GM08714 (cell line): Measurements from ENCODE around the gene DRC3.

Experiments used
- H3K4me3 ChIP-seq: fragments of 200-500 bp; sonication (Bioruptor generic); 2 replicates; pipeline ENCODE4 v1.5.1; 2014; ENCODE audit warnings: mild to moderate bottlenecking, low read length, inconsistent platforms
- ZNF274 ChIP-seq: IDR thresholded peaks from 2 replicates; pipeline ENCODE4 v1.6.1; 2012; ENCODE audit warnings: mild to moderate bottlenecking, low read depth, low read length

DRC3 gene

DNA sequence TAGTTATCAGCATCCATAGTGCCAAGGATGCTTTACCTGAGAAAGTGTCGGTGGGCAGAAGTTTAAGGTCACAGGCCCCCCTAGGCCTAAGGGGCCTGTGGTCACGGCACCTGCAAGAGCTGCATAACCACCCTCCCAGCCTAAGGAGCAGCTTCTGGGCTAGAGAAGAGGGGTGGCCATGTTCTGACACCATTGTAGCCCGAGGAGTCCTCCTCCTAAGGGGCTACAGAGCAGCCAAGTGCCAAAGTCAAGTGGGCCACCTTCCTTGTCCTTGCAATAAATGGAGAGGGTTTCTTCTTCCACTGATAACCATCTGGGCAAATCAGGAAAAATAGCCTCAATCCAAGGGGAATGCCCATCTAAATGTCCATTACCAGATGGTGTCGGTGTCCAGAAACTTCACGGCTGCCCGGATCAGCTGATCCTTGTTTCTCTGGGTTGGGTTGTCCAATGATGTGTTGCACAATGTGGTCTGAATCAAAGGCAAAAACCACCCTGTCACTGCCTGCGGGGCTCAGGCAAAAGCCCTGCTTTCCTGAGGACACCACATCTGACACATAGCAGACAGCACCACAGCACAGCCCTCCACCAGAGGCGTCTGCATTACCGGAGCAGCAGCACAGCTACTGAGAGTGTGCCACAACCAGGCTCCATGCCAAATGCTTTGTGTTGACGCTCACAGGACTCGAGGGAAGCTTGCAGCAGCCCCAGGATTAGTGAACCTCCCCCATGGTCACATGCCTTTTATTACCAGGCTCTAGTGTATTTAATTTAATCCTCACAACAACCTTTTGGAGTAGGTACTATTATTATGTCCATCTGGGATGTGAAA lies 53.5 kb downstream of the DRC3 start:
- H3K4me3 ChIP-seq = no peak overlapping the region
- TF ChIP-seq ZNF274 = no peak

DNA sequence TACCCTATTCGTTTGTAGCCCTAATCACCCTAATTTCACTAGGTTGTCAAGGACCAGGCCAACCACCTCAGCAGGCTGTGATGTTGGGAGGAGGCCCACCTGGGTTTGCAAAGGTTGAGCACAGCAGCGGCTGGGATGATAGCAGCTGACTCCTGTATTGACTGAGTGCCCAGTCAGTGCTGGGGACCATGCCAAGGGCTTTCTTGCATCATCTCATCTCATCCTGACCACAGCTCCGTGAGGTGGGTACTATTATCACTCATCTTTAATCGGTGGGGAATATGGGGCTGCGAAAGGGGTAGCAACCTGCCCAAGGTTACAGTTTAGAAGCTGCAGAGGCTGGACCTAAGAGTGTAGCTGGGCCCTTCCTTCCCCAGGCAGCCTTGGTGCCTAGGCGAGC lies 54.6 kb downstream of the DRC3 start:
- no peak for TF ChIP-seq ZNF274

DNA sequence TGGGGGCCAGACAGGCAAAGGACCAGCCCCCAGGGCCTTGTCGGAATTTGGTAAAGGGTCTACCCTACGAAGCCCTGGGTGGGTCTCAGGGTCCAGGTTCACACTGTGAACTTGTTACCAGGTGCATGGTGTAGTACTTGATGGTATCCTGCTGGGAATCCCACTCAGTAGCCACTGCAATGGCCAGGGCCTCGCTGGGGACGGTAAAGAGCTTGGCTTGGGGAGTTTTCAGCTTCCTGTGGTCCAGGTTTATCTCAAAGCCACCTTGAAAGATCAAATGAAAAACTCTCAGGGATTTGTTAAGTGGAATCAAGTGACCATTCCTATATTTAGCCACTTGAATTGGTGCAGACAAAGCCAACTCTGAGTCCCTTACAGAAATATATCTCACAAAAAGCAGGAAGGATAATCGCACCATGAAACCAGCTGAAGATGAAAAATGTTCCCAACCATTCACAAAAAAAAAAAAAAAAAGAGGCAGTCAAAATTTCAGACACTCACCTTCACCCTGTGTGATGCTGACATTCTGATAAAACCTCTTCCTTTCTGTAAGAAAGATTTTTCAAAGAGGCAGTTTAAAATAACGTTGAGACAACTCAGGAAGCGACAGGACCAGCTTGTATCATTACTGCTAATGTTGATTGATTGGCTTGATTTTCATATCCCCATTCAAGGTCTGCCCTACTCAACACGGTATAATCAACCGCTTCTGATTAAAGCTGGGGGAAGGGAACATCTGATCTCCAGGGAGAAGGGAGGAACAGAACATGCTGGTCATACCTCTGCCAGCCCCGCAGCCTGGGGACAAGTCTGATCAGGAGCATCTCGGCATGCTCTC lies 55.7 kb downstream of the DRC3 start:
- no peak for TF ChIP-seq ZNF274
- H3K4me3 ChIP-seq = no peak overlapping the region

More for the DNA sequence above, 54.6 kb downstream of the DRC3 start:
- no peak overlapping the region for H3K4me3 ChIP-seq

DNA sequence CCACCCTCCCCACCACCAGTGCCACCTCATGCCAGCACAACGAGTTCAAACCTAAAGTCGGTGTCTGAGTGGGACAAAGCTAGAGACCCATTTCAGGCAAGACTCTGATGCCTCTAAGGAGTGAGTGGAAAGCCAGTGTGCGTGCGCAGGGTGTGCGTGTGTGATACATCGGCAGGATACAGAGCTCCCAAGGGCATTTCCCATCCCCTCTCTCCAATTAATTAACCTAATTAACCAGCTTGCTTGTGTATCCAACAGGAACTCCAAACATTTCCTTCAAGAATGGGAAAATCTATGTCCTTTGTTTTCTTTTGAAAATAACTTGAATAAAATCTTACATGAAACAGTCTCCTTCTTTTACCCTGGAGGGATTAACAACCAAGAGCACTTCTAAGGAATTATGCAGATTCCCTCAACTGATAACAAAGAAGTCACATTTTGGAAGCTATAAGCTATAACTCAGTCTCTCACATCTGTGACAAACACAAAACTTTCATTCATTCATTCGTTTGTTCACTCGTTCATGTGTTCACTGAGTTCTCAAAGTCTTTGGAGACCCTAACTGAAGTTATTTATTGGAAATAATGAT lies 56.4 kb downstream of the DRC3 start:
- TF ChIP-seq ZNF274 = no peak
- no peak overlapping the region for H3K4me3 ChIP-seq

DNA sequence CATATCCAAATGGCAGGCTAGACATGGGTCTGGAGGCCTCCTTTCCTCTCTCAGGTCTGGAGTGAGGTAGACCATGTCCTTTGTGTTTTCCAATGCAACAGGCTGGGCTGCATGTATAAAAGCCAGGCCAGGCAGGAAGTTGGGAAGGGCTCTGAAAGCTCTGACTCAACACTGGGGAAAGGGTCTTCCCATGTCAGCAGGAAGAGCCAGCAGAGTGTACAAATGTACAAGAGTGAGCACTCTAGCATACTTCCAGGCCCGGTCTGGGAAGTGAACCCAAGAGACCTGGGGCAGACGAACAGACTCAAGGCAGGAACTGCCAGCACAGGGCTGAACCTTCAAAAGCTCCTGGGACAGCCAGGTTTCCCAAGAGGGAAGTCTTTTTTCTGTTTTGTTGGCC lies 59.3 kb downstream of the DRC3 start:
- no peak for TF ChIP-seq ZNF274
- no peak overlapping the region for H3K4me3 ChIP-seq

DNA sequence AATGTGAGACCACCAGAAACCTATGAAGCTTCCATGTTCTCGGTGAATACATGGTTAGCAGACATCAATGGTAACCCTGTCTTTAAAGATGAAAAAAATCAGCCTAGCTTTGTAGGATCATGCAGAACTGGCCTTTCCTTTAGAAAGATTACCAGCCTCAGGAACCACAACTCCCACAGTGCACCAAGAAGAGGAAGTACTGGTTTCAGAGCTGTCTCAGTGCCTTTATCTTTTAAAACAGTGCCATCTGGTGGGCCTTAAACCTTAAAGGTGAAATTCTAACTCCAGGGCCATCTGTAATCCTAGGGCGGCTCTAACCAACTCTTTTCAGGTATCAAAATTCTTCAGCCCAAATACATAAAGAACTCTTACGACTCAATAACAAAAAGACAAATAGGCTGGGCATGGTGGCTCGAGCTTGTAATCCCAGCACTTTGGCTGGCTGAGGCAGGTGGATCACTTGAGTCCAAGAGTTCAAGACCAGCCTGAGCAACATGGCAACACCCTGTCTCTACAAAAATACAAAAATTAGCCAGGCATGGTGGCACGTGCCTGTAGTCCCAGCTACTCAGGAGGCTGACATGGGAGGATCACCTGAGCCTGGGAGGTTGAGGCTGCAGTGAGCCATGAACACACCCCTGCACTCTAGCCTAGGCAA lies 60.9 kb downstream of the DRC3 start:
- H3K4me3 ChIP-seq = no peak overlapping the region
- TF ChIP-seq ZNF274 = no peak

DNA sequence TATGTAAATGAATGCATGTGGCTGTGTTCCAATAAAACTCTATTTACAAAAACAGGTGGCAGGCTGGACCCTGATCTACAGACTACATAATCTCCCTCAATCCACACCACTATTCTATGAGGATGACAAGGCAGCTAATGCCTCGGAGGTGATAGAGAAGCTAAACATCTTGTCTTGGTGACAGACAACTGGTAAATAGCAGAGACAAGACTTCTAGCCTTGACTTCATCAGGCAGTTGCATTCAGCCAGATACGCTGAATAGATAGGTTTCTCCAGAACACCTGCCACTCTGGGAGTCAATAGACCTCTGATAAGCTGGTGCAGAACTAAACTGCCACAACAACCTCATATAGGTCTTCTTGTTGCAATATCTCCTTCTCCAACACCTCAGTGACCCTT lies 63.0 kb downstream of the DRC3 start:
- TF ChIP-seq ZNF274 = no peak

DNA sequence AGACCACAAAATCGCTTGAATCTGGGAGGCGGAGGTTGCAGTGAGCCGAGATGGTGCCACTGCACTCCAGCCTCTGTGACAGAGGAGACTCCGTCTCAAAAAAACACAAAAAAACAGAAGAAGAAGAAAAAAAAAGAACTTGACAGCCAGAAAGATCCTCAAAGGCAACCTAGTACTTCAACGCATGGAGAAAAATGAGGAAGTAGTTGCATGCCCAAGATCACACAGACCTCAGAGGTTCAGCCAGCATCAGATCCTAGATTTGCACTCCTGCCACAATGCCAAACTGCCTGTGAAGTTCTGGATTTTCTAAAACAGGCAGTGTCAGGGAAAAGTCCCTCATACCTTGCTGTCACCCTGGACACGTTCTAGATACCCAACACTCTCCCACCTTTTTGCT lies 64.8 kb downstream of the DRC3 start:
- peak overlapping the region; percentile 46; the same call in 1 of the 2 replicates for H3K4me3 ChIP-seq

More for the DNA sequence above, 63.0 kb downstream of the DRC3 start:
- H3K4me3 ChIP-seq = no peak overlapping the region

DNA sequence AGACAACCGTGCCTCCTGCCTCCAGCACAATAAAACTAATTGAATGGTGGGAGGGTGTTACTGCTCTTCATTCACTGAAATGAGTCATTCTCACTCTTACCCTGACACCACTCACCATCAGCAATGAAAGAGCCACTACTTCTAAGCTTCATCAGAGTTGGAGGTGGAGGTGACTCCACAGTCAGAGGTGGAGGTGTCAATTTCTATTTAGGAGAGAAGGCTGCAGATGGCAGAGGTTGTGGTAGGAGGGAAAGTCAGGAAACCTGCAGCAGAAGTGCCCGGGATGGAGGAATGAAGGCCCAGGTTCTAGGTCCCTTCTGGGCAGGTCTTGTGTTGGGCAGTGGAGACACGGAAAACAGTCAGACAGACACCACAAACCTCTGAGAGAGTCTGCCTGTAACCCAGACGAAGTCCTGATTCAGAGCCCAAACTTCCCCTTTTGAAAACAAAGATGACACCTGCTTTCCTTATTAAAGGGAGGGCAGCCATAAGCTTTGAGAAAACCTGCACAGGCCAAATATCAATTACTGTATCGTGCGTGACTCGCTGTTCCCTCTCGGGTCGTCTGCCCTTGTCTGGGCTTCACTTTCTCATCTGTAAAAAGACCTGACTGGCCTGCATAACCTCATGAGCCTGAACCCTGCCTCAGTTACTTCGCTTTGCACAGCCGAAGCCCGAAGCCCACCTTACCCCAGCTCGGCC lies 65.6 kb downstream of the DRC3 start:
- peak overlapping the region; percentile 85 for H3K4me3 ChIP-seq
- no peak for TF ChIP-seq ZNF274

More for the DNA sequence above, 64.8 kb downstream of the DRC3 start:
- no peak for TF ChIP-seq ZNF274

DNA sequence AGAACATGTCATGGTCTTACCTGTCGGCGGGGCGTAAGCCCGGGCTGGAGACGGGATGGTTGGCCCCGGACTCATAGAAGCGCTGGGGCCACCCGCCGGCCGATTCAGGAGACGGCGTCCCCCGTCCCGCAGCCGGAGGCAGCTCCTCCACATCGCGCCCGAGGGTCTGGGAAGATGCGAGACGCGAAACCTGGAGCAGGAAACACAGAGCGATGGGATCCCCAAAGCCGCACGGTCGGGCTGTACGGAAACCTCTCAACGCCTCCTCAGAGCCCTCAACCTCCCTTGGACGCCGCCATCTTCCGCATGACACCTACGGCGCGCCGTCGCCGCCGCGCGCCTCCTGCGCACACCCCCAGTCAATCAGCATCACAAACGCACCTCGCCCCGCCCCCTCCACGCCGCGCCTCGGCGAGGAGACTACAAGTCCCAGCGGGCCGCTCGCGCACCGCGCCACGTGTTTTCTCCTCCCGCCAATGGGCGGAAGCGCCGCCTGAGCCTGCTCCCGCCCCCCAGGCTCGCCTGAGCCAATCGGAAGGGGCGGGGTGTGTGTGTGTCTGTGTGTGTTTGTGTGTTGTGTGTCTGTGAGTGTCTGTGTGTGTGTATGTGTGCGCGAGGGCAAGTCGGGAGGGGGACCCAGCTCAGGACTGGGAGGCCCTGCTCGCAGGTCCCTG lies 66.3 kb downstream of the DRC3 start, which contains the start of the genes ATPAF2 and GID4:
Gene ATPAF2, minus strand, starts transcription at position 308 of the 674 bp plus-strand sequence. Its CDS starts 155 bp downstream, at position 153.
Gene GID4, plus strand, starts transcription at position 548 of the 674 bp plus-strand sequence. Its CDS starts 57 bp downstream, at position 605.
- H3K4me3 ChIP-seq = peak within 1 kb of the TSS; percentile 85

DNA sequence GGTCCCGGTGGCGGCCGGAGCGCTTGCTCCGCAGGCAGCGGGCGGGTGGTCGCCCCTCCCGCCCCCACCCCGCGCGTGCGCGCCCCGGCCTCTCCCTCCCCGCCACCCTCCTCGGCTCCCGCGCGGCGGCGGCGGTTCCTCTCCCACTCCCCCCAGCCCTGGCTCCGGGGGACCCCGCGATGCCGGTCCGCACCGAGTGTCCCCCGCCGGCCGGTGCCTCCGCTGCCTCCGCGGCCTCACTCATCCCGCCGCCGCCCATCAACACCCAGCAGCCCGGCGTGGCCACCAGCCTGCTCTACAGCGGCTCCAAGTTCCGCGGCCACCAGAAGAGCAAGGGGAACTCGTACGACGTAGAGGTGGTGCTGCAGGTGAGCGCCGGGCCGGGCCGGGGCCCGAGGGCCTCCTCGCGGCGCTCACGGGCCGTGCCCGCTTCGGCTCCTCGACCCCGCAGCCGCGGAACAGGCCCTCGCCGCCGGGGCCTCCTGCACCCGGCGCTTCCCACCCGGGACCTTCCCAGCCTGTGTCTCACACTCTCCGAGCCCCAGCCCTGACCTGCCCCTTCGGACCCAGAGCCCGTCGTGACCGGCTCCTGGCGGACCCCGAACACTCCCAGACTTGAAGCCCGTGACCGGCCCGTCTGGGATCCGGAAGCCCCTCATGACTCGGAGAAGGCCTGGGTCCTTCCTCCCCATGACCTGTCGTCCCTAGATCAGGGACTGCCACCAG lies 67.0 kb downstream of the DRC3 start:
- TF ChIP-seq ZNF274 = no peak
- peak overlapping the region; percentile 78 for H3K4me3 ChIP-seq

More for the DNA sequence above, 66.3 kb downstream of the DRC3 start, which contains the start of the genes ATPAF2 and GID4:
- TF ChIP-seq ZNF274 = no peak
